Stimulated activated CD4-positive, alpha-beta T cell treated with anti-CD3 and anti-CD28 coated beads, Interleukin-1b, Interleukin-23, amount 100 ng/mL, for 48 hours (primary cell): ENCODE data around the gene PLPPR1.
"Not testable (repeated sequence)": the region's sequence is repeated elsewhere in the genome, so short reads cannot be mapped to it uniquely, and the experiment has no call there.

Source experiments
- DNase-seq: peaks from one replicate; pipeline ENCODE4 v3.0.0-alpha.2; 2020

The PLPPR1 gene

GRCh38 chr9:101309139-101309538 lies 280.6 kb downstream of the PLPPR1 start:
- DNase-seq, result no peak

GRCh38 chr9:101311191-101311590 lies 282.7 kb downstream of the PLPPR1 start:
- no peak for DNase-seq

- DNase-seq, result no peak
Observed at GRCh38 chr9:101311758-101312420, 283.4 kb downstream of the PLPPR1 start.

- DNase-seq, result no peak
Observed at GRCh38 chr9:101312661-101313060, 284.1 kb downstream of the PLPPR1 start.

GRCh38 chr9:101315112-101315450 lies 286.6 kb downstream of the PLPPR1 start:
- no peak for DNase-seq

- no peak for DNase-seq
Observed at GRCh38 chr9:101317735-101318134, 289.2 kb downstream of the PLPPR1 start.

GRCh38 chr9:101323129-101323528 lies 294.6 kb downstream of the PLPPR1 start:
- no peak for DNase-seq

GRCh38 chr9:101324245-101324804 lies 295.8 kb downstream of the PLPPR1 start:
- DNase-seq, result no peak

GRCh38 chr9:101325053-101325452 lies 296.5 kb downstream of the PLPPR1 start:
- DNase-seq, result no peak

GRCh38 chr9:101326035-101326434 lies 297.5 kb downstream of the PLPPR1 start:
- no peak for DNase-seq

- DNase-seq, result no peak
Observed at GRCh38 chr9:101326501-101326900, 298.0 kb downstream of the PLPPR1 start.

- not testable (repeated sequence) for DNase-seq
Observed at GRCh38 chr9:101327422-101327909, 298.9 kb downstream of the PLPPR1 start.

- DNase-seq, result no peak
Observed at GRCh38 chr9:101332362-101332761, 303.8 kb downstream of the PLPPR1 start.

- no peak for DNase-seq
Observed at GRCh38 chr9:101333490-101333889, 305.0 kb downstream of the PLPPR1 start.

- DNase-seq, result no peak
Observed at GRCh38 chr9:101333926-101334702, 305.6 kb downstream of the PLPPR1 start.

- DNase-seq, result no peak
Observed at GRCh38 chr9:101336091-101336490, 307.6 kb downstream of the PLPPR1 start.

- no peak for DNase-seq
Observed at GRCh38 chr9:101337237-101337636, 308.7 kb downstream of the PLPPR1 start.

- DNase-seq, result no peak
Observed at GRCh38 chr9:101341958-101342357, 313.4 kb downstream of the PLPPR1 start.

- no peak for DNase-seq
Observed at GRCh38 chr9:101342595-101342994, 314.1 kb downstream of the PLPPR1 start.

GRCh38 chr9:101350285-101350684 lies 321.8 kb downstream of the PLPPR1 start:
- DNase-seq, result no peak

- DNase-seq, result no peak
Observed at GRCh38 chr9:101352892-101353463, 324.5 kb downstream of the PLPPR1 start.

- DNase-seq, result no peak
Observed at GRCh38 chr9:101353683-101354082, 325.2 kb downstream of the PLPPR1 start.

- no peak for DNase-seq
Observed at GRCh38 chr9:101354143-101354764, 325.7 kb downstream of the PLPPR1 start.
